HepG2 (cell line): Measurements from ENCODE around the gene CNP. TPM values are rescaled to one million over a fixed set of nuclear protein-coding genes. Genes with fewer than 3 reads are reported as not detected.

ENCODE experiments used
- BORCS8-MEF2B ChIP-seq: sonication (generic); formaldehyde crosslinking; IDR thresholded peaks from 2 replicates; pipeline ENCODE4 v1.8.0; 2022; ENCODE audit warnings: mild to moderate bottlenecking, missing genetic modification reagents
- CBFB ChIP-seq: sonication (generic); formaldehyde crosslinking; IDR thresholded peaks from 2 replicates; pipeline ENCODE4 v1.4.0; 2020; ENCODE audit warnings: missing genetic modification reagents
- HNRNPL ChIP-seq: fragments of 200-400 bp; formaldehyde crosslinking; IDR thresholded peaks from 2 replicates; pipeline ENCODE4 v1.6.1; 2017; ENCODE audit warnings: mild to moderate bottlenecking, low read depth, low read length
- KMT2B ChIP-seq: IDR thresholded peaks from 2 replicates; pipeline ENCODE4 v1.6.1; 2016; ENCODE audit warnings: missing genetic modification reagents, missing compliant biosample characterization
- MAFG ChIP-seq: sonication (generic); formaldehyde crosslinking; IDR thresholded peaks from 2 replicates; pipeline ENCODE4 v1.5.1; 2020; ENCODE audit warnings: mild to moderate bottlenecking, missing genetic modification reagents
- RFXAP ChIP-seq: sonication (generic); formaldehyde crosslinking; IDR thresholded peaks from 2 replicates; pipeline ENCODE4 v1.4.0; 2020; ENCODE audit warnings: missing genetic modification reagents, borderline replicate concordance
- SP140L ChIP-seq: sonication (generic); formaldehyde crosslinking; IDR thresholded peaks from 2 replicates; pipeline ENCODE4 v1.4.0; 2020; ENCODE audit warnings: missing genetic modification reagents, borderline replicate concordance
- SRSF9 ChIP-seq: fragments of 200-400 bp; formaldehyde crosslinking; IDR thresholded peaks from 2 replicates; pipeline ENCODE4 v1.6.1; 2018; ENCODE audit warnings: borderline replicate concordance, mild to moderate bottlenecking, low read depth, low read length; ENCODE audit not compliant: insufficient read depth, poor library complexity, severe bottlenecking
- STAG1 ChIP-seq: sonication (generic); formaldehyde crosslinking; IDR thresholded peaks from 2 replicates; pipeline ENCODE4 v1.4.0; 2020; ENCODE audit warnings: missing genetic modification reagents
- TOPORS ChIP-seq: sonication (generic); formaldehyde crosslinking; IDR thresholded peaks from 2 replicates; pipeline ENCODE4 v1.8.0; 2023; ENCODE audit warnings: mild to moderate bottlenecking, missing genetic modification reagents
- ZBTB42 ChIP-seq: sonication (generic); formaldehyde crosslinking; IDR thresholded peaks from 2 replicates; pipeline ENCODE4 v1.5.0; 2020; ENCODE audit warnings: mild to moderate bottlenecking, missing genetic modification reagents
- ZNF333 ChIP-seq: sonication (generic); formaldehyde crosslinking; IDR thresholded peaks from 2 replicates; pipeline ENCODE4 v1.4.0; 2020; ENCODE audit warnings: mild to moderate bottlenecking, missing genetic modification reagents, borderline replicate concordance
- ZNF512B ChIP-seq: sonication (generic); formaldehyde crosslinking; IDR thresholded peaks from 2 replicates; pipeline ENCODE4 v1.5.1; 2020; ENCODE audit warnings: missing genetic modification reagents, mild to moderate bottlenecking, borderline replicate concordance
- ZNF557 ChIP-seq: sonication (generic); formaldehyde crosslinking; IDR thresholded peaks from 2 replicates; pipeline ENCODE4 v1.4.0; 2020; ENCODE audit warnings: missing genetic modification reagents
- ZNF564 ChIP-seq: sonication (generic); formaldehyde crosslinking; IDR thresholded peaks from 2 replicates; pipeline ENCODE4 v1.8.1; 2023; ENCODE audit warnings: mild to moderate bottlenecking, missing genetic modification reagents
- ZNF776 ChIP-seq: sonication (generic); formaldehyde crosslinking; IDR thresholded peaks from 2 replicates; pipeline ENCODE4 v1.4.0; 2020; ENCODE audit warnings: mild to moderate bottlenecking, missing genetic modification reagents
- polyA plus RNA-seq, 8 experiments: library from polyadenylated mRNA; depleted of rRNA in 3 of 8; stranded (reverse) in 7 of 8; unstranded in 1 of 8; fragments of >200 nt; fragmentation: Illumina TruSeq in 4 of 8; extraction: Trizol in 4 of 8; gene quantifications; 2 replicates each; pipeline versions ENCODE4 v1.2.1 to v1.2.3, GENCODE V29; 2011 to 2016; ENCODE audit warnings: low read depth in 4 of 8, missing spikeins in 1 of 8, mixed read lengths in 1 of 8; ENCODE audit not compliant: insufficient read depth in 1 of 8
- total RNA-seq, 5 experiments: library from RNA; depleted of rRNA; stranded (reverse); fragments of >200 nt; fragmentation: Illumina TruSeq; extraction: Trizol; gene quantifications; 2 replicates each; pipeline ENCODE4 v1.2.3, GENCODE V29; 2016; ENCODE audit warnings: low read depth in 1 of 5
- TF ChIP-seq, protein P1 (sequence below): sonication (generic); formaldehyde crosslinking; IDR thresholded peaks from 2 replicates; pipeline ENCODE4 v1.4.0; 2020; ENCODE audit warnings: mild to moderate bottlenecking, missing genetic modification reagents, borderline replicate concordance
- TF ChIP-seq, protein P2 (sequence below): sonication (generic); formaldehyde crosslinking; conservative IDR thresholded peaks from 2 replicates; pipeline ENCODE4 v1.5.0; 2020; ENCODE audit warnings: missing genetic modification reagents
- TF ChIP-seq, protein P3 (sequence below), 2 experiments: IDR thresholded peaks; 2 replicates each; pipeline ENCODE4 v1.6.1; 2011 to 2012; ENCODE audit warnings: low read length in 2 of 2, borderline replicate concordance in 1 of 2, low read depth in 1 of 2, mild to moderate bottlenecking in 1 of 2, moderate library complexity in 1 of 2

CNP gene
- total and polyA plus RNA-seq, 2 of the 13 experiments (the other 11 are each of a cell fraction or from before 2014, with no cell fraction given): 97.2 to 161 TPM

DNA sequence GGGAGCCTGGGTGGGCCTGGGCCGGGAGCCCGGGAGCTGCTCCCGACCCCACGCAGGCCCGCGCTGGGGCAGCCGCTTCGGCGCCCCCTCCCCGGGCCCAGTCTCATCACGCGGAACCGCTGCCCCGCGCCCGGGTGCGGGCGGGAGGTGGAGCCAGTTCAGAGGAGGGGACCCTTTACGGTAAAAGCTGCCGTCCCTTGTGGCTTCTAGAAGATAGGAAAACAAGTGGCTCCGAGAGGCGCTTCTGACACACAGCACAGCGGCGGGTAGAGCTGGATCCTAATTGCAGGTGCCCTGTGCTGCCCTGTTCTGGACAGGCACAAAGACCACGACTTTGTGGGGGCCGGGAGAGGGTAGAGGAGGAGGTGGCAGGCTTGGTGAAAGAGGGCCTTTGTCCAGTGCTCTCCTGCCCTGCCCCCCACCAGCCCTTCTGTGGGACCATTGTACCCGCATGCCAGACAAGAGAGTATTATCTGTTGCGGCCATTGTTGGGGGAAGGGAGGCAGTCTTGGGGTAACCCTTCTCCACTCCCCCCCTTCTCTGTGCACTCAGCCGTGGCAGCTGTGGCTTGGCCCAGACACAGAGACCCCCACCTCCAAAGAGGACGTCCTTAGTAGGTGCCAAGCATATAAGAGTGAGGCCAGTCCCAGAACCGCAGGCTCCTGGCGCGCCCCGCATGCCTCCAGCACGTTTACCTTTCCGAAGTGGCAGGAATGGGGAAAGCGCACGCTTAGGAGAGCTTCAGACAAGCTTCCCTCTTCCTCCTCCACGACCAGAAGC is 736 bp downstream of the CNP start (continued):
- no peak for TF ChIP-seq MAFG (CRISPR knock-in tag)
- TF ChIP-seq, protein P1, sequence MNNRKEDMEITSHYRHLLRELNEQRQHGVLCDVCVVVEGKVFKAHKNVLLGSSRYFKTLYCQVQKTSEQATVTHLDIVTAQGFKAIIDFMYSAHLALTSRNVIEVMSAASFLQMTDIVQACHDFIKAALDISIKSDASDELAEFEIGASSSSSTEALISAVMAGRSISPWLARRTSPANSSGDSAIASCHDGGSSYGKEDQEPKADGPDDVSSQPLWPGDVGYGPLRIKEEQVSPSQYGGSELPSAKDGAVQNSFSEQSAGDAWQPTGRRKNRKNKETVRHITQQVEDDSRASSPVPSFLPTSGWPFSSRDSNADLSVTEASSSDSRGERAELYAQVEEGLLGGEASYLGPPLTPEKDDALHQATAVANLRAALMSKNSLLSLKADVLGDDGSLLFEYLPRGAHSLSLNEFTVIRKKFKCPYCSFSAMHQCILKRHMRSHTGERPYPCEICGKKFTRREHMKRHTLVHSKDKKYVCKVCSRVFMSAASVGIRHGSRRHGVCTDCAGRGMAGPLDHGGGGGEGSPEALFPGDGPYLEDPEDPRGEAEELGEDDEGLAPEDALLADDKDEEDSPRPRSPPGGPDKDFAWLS (CRISPR knock-in tag): no peak
- no peak for TF ChIP-seq ZBTB42 (CRISPR knock-in tag)
- TF ChIP-seq KMT2B (CRISPR knock-in tag): no peak
- peak; percentile 21; the same call in 1 of the 2 replicates for TF ChIP-seq ZNF564 (CRISPR knock-in tag)
- TF ChIP-seq BORCS8-MEF2B: no peak
- TF ChIP-seq ZNF776 (CRISPR knock-in tag): no peak
- no peak for TF ChIP-seq ZNF557 (CRISPR knock-in tag)
- no peak for TF ChIP-seq STAG1 (CRISPR knock-in tag)
- TF ChIP-seq ZNF512B: no peak
- TF ChIP-seq SRSF9: no peak
- no peak for TF ChIP-seq TOPORS
- TF ChIP-seq, protein P2, sequence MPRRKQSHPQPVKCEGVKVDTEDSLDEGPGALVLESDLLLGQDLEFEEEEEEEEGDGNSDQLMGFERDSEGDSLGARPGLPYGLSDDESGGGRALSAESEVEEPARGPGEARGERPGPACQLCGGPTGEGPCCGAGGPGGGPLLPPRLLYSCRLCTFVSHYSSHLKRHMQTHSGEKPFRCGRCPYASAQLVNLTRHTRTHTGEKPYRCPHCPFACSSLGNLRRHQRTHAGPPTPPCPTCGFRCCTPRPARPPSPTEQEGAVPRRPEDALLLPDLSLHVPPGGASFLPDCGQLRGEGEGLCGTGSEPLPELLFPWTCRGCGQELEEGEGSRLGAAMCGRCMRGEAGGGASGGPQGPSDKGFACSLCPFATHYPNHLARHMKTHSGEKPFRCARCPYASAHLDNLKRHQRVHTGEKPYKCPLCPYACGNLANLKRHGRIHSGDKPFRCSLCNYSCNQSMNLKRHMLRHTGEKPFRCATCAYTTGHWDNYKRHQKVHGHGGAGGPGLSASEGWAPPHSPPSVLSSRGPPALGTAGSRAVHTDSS (CRISPR knock-in tag): no peak
- TF ChIP-seq HNRNPL: peak; percentile 97
- TF ChIP-seq, protein P3, sequence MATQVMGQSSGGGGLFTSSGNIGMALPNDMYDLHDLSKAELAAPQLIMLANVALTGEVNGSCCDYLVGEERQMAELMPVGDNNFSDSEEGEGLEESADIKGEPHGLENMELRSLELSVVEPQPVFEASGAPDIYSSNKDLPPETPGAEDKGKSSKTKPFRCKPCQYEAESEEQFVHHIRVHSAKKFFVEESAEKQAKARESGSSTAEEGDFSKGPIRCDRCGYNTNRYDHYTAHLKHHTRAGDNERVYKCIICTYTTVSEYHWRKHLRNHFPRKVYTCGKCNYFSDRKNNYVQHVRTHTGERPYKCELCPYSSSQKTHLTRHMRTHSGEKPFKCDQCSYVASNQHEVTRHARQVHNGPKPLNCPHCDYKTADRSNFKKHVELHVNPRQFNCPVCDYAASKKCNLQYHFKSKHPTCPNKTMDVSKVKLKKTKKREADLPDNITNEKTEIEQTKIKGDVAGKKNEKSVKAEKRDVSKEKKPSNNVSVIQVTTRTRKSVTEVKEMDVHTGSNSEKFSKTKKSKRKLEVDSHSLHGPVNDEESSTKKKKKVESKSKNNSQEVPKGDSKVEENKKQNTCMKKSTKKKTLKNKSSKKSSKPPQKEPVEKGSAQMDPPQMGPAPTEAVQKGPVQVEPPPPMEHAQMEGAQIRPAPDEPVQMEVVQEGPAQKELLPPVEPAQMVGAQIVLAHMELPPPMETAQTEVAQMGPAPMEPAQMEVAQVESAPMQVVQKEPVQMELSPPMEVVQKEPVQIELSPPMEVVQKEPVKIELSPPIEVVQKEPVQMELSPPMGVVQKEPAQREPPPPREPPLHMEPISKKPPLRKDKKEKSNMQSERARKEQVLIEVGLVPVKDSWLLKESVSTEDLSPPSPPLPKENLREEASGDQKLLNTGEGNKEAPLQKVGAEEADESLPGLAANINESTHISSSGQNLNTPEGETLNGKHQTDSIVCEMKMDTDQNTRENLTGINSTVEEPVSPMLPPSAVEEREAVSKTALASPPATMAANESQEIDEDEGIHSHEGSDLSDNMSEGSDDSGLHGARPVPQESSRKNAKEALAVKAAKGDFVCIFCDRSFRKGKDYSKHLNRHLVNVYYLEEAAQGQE (IDR thresholded peaks at IDR 0.05; ENCODE audit: borderline replicate concordance in 1 of 2, low read depth in 1 of 2, low read length in 2 of 2): no peak; a peak in 1 of 4 replicates
- no peak for TF ChIP-seq RFXAP (CRISPR knock-in tag)
- TF ChIP-seq ZNF333 (CRISPR knock-in tag): peak; percentile 77; the same call in 1 of the 2 replicates
- TF ChIP-seq CBFB (CRISPR knock-in tag): no peak
- no peak for TF ChIP-seq SP140L (CRISPR knock-in tag)
